Upper lobe of left lung (tissue), 4 donors: ENCODE data around the gene GP2.

Experiments used
- CTCF ChIP-seq, 6 experiments: fragments of 450-650 bp in 4 of 6; fragments of 200-600 bp in 2 of 6; sonication (generic) in 2 of 6; IDR thresholded peaks; one replicate each; pipeline ENCODE4 v1.5.1; 2016 to 2019; ENCODE audit warnings: antibody characterized with exemption in 6 of 6
- EP300 ChIP-seq, 4 donors: sonication (generic); formaldehyde crosslinking; IDR thresholded peaks; one replicate each; pipeline ENCODE4 v1.5.1; 2017; ENCODE audit warnings: antibody characterized with exemption in 4 of 4, control low read depth in 2 of 4
- POLR2A ChIP-seq, 4 donors: fragments of 450-650 bp; IDR thresholded peaks; one replicate each; pipeline ENCODE4 v1.5.1; 2016 to 2017; ENCODE audit warnings: antibody characterized with exemption in 4 of 4, mild to moderate bottlenecking in 2 of 4
- POLR2AphosphoS5 ChIP-seq, 2 donors: sonication (generic); formaldehyde crosslinking; IDR thresholded peaks; one replicate each; pipeline ENCODE4 v1.5.1; 2017; ENCODE audit warnings: antibody characterized with exemption in 2 of 2

- no peak for TF ChIP-seq POLR2A (IDR thresholded peaks at IDR 0.05)
- no peak for TF ChIP-seq CTCF (IDR thresholded peaks at IDR 0.05)
- TF ChIP-seq EP300 (IDR thresholded peaks at IDR 0.05) = no peak
- TF ChIP-seq POLR2AphosphoS5 (IDR thresholded peaks at IDR 0.05) = no peak
These were observed 66.9 kb downstream of the GP2 start for GRCh38 chr16:20260215-20261009.
